GM23248 (cell line): ENCODE measurements around the gene FZD1. TPM values are rescaled to one million over a fixed set of nuclear protein-coding genes. Genes with fewer than 3 reads are reported as not detected.

Experiments used
- DNase-seq: peaks from one replicate; pipeline ENCODE4 v3.0.0-alpha.2; 2015
- H2AFZ ChIP-seq: fragments of 200-600 bp; sonication (generic); 2 replicates; pipeline ENCODE4 v1.6.1; 2016; ENCODE audit warnings: antibody characterized with exemption
- H3F3A ChIP-seq: fragments of 200-600 bp; sonication (generic); 2 replicates; pipeline ENCODE4 v1.6.1; 2016; ENCODE audit warnings: mild to moderate bottlenecking, antibody characterized with exemption, mixed run types; ENCODE audit not compliant: insufficient read depth
- H3K27ac ChIP-seq: fragments of 200-600 bp; sonication (generic); 2 replicates; pipeline ENCODE4 v1.5.1; 2016; ENCODE audit warnings: mild to moderate bottlenecking
- H3K27me3 ChIP-seq: fragments of 200-600 bp; sonication (generic); replicated peaks from 2 replicates; pipeline ENCODE4 v1.6.1; 2016; ENCODE audit warnings: mild to moderate bottlenecking; ENCODE audit not compliant: insufficient read depth
- H3K36me3 ChIP-seq: fragments of 200-600 bp; sonication (generic); 2 replicates; pipeline ENCODE4 v1.6.1; 2016; ENCODE audit warnings: low read depth, mild to moderate bottlenecking
- H3K4me1 ChIP-seq: fragments of 200-600 bp; sonication (generic); 2 replicates; pipeline ENCODE4 v1.6.1; 2016; ENCODE audit warnings: mild to moderate bottlenecking; ENCODE audit not compliant: insufficient read depth
- H3K4me2 ChIP-seq: fragments of 200-600 bp; sonication (generic); one replicate; pipeline ENCODE4 v1.6.1; 2016; ENCODE audit warnings: mild to moderate bottlenecking; ENCODE audit not compliant: unreplicated experiment
- H3K4me3 ChIP-seq: fragments of 200-600 bp; sonication (generic); 2 replicates; pipeline ENCODE4 v1.5.1; 2016; ENCODE audit warnings: mild to moderate bottlenecking
- H3K79me2 ChIP-seq: fragments of 200-600 bp; sonication (generic); 2 replicates; pipeline ENCODE4 v1.6.1; 2016; ENCODE audit warnings: mild to moderate bottlenecking; ENCODE audit not compliant: insufficient read depth
- H3K9ac ChIP-seq: fragments of 200-600 bp; sonication (generic); 2 replicates; pipeline ENCODE4 v1.6.1; 2016; ENCODE audit warnings: mild to moderate bottlenecking
- H3K9me2 ChIP-seq: fragments of 200-600 bp; sonication (generic); 2 replicates; pipeline ENCODE4 v1.6.1; 2016; ENCODE audit warnings: mixed run types, mild to moderate bottlenecking, moderate library complexity; ENCODE audit not compliant: insufficient read depth
- H3K9me3 ChIP-seq: fragments of 200-600 bp; sonication (generic); one replicate; pipeline ENCODE4 v1.6.1; 2017; ENCODE audit warnings: low read depth
- H4K20me1 ChIP-seq: fragments of 200-600 bp; sonication (generic); 2 replicates; pipeline ENCODE4 v1.6.0; 2016; ENCODE audit not compliant: insufficient read depth
- EZH2 ChIP-seq: fragments of 200-600 bp; sonication (generic); IDR thresholded peaks from 2 replicates; pipeline ENCODE4 v1.6.1; 2018; ENCODE audit warnings: antibody characterized with exemption, mild to moderate bottlenecking; ENCODE audit not compliant: insufficient read depth, poor library complexity, severe bottlenecking
- EZH2phosphoT487 ChIP-seq: fragments of 200-600 bp; sonication (generic); IDR thresholded peaks from 2 replicates; pipeline ENCODE4 v1.6.1; 2018; ENCODE audit warnings: antibody characterized with exemption, moderate library complexity, mild to moderate bottlenecking, low read depth; ENCODE audit not compliant: insufficient read depth
- WGBS, 2 experiments: methylation state at CpG; one replicate each; pipeline ENCODE4 v1.1.6; 2015 to 2017; ENCODE audit warnings: low lambda C conversion rate in 2 of 2, low coverage in 1 of 2; ENCODE audit errors: missing lambda C conversion rate in 2 of 2; 5-methylcytosine and 5-hydroxymethylcytosine counted together
- in situ Hi-C: fragments of 300-500 bp; cut with MboI; formaldehyde crosslinking; loops from 2 replicates; pipeline ENCODE4 v1.15.0; 2020
- polyA plus RNA-seq: library from polyadenylated mRNA; unstranded; fragments of >200 nt; fragmentation: Nextera tagmentation; extraction: Ambion mirVana; gene quantifications from 2 replicates; pipeline ENCODE4 v1.2.1, GENCODE V29; 2016
- total RNA-seq: library from RNA; depleted of rRNA; stranded (reverse); fragments of >200 nt; shearing (Covaris generic); gene quantifications from 2 replicates; pipeline ENCODE4 v1.2.3, GENCODE V29; 2014

The FZD1 gene
- total and polyA plus RNA-seq, 2 experiments from 2014 or later, result 4.0 to 15.1 TPM

DNA sequence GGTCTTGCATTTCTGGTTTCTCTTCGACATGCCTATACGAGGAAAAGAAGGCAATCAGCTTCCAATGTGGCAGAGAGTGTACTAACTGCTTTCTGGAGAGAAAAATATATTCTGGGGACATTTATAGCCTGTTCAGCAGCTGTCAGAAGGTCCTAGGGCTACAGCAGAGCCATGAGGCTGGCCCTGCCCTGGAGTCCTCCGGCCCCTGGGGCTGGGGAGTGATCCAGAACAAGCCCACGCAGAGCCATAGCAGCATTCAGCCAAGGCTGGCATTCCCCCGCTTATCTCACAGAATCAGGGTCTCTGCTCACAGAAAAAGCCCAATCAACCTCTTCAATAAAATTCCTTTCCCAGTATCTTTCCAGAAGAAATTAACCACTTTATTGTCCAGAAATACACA, 48.9 kb downstream of the FZD1 start:
- H3K4me2 ChIP-seq, result no peak overlapping the region
- H3K79me2 ChIP-seq, result no peaks in the 10 kb centered on the region
- no peak overlapping the region for H3K9ac ChIP-seq
- H4K20me1 ChIP-seq, result no peaks in the 10 kb centered on the region
- no peak overlapping the region for H2AFZ ChIP-seq
- WGBS, 2 experiments, result 74 to 76% methylated on average over 5 of the region's 5 CpGs
- H3K27me3 ChIP-seq, result no peaks in the 10 kb centered on the region
- TF ChIP-seq EZH2phosphoT487 (no peak), EZH2 (no peak)
- no peaks in the 10 kb centered on the region for H3K9me2 ChIP-seq
- no peak overlapping the region for H3K27ac ChIP-seq
- in situ Hi-C loops, result no loop called here
- 0 out of 2 replicates have a peak, but pooled peaks cover 4% of the 10 kb centered on the region for H3K4me1 ChIP-seq
- no peak overlapping the region for H3K4me3 ChIP-seq
- no peaks in the 10 kb centered on the region for H3F3A ChIP-seq
- no peaks in the 10 kb centered on the region for H3K9me3 ChIP-seq
- DNase-seq, result no peak
- no peaks in the 10 kb centered on the region for H3K36me3 ChIP-seq

DNA sequence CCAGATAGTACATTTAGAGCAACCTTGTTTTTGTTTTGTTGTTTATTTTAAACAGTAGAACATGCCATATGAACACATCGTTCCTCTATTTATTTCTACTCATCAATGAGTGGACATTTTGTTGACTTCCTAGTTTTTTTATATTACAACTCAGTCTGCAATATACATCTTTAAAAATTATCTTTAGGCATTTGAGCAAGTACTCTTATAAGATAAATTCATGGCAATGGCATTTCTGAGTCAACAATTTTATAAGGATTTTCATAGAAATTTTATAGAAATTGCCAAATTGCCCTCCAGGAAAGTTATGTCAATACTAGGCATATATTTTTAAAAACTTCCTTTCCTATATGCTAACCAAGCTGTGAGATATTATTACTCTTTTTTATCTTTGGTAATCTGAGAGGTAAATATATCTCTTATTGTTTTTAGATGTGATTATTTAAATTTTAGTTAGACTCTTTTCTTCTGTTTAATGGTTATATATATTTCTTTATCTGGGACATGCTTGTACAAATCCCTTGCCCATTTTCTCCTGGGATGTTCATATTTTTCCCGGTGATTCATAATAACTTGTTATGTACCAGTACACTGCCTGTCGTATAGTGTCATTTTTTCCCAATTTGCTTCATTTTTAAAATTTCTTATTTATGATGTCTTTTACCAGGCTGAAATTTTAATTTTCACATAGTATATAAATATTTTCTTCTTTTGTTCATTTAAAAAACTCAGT, 50.5 kb downstream of the FZD1 start:
- H3K9me3 ChIP-seq, result no peaks in the 10 kb centered on the region
- no peak overlapping the region for H2AFZ ChIP-seq
- H3K36me3 ChIP-seq, result no peaks in the 10 kb centered on the region
- no peaks in the 10 kb centered on the region for H3K9me2 ChIP-seq
- TF ChIP-seq EZH2 (no peak), EZH2phosphoT487 (no peak)
- no peaks in the 10 kb centered on the region for H3K79me2 ChIP-seq
- peaks cover under 1% of the 10 kb centered on the region; the same call in 1 of the 2 replicates for H3K27me3 ChIP-seq
- H3K4me1 ChIP-seq, result 0 out of 2 replicates have a peak, but pooled peaks cover 4% of the 10 kb centered on the region
- in situ Hi-C loops, result no loop called here
- no peaks in the 10 kb centered on the region for H4K20me1 ChIP-seq
- H3K4me3 ChIP-seq, result no peak overlapping the region
- H3K4me2 ChIP-seq, result no peak overlapping the region
- H3K9ac ChIP-seq, result no peak overlapping the region
- no peak overlapping the region for H3K27ac ChIP-seq
- no peak for DNase-seq
- 74 to 77% methylated on average over 3 of the region's 3 CpGs for WGBS, 2 experiments
- no peaks in the 10 kb centered on the region for H3F3A ChIP-seq

DNA sequence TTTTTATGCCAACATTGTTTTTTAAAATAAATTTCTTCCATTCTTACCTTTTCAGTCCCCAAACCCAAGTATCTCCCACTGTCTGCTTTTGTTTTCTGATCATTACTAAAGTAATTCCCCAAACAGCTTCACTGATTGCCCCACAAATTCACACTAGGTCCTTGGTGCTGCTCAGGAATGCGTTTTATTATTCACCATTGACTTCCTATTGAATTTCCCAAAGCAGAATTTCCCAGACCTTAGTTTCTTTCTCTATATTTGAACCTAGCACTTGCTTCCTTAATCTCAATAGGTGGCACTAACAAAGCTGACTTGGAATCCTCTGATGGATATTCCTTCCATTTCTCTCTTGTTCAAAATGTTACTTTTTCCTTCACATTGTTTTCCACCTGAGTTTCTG, 52.2 kb downstream of the FZD1 start:
- in situ Hi-C loops, result no loop called here
- no peaks in the 10 kb centered on the region for H3K9me2 ChIP-seq
- H3K9ac ChIP-seq, result no peak overlapping the region
- WGBS, 2 experiments, result 65 to 70% methylated on average over 1 of the region's 1 CpG
- H3K4me1 ChIP-seq, result no peaks in the 10 kb centered on the region
- no peak for TF ChIP-seq EZH2phosphoT487
- TF ChIP-seq EZH2, result no peak
- no peaks in the 10 kb centered on the region for H3K36me3 ChIP-seq
- H2AFZ ChIP-seq, result no peak overlapping the region
- no peaks in the 10 kb centered on the region for H3F3A ChIP-seq
- no peak overlapping the region for H3K4me3 ChIP-seq
- no peaks in the 10 kb centered on the region for H4K20me1 ChIP-seq
- H3K27ac ChIP-seq, result no peak overlapping the region
- no peaks in the 10 kb centered on the region for H3K9me3 ChIP-seq
- DNase-seq, result no peak
- no peak overlapping the region for H3K4me2 ChIP-seq
- no peaks in the 10 kb centered on the region for H3K79me2 ChIP-seq
- peaks cover 5% of the 10 kb centered on the region; the same call in 1 of the 2 replicates for H3K27me3 ChIP-seq

DNA sequence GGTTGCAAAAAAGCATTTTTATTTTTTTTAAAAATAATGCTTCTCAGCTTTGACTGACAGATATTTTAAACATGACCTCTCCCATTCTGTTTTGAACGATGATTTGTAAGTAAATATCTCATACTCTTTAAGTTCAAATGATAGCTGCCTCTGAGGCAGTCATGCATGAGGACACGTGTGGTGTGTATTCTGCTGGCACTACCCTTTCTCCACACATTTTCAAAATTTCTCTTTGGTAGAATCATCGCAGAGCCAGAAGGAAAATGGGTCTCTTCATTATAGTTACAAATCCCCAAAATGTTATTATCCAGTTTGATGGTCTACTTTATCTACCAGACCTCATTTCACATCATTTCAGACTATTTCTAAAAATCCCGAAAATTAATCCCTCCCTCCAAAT, 55.1 kb downstream of the FZD1 start:
- no peaks in the 10 kb centered on the region for H3F3A ChIP-seq
- in situ Hi-C loops, result no loop called here
- no peak for DNase-seq
- no peaks in the 10 kb centered on the region for H3K9me2 ChIP-seq
- no peaks in the 10 kb centered on the region for H3K79me2 ChIP-seq
- H3K9me3 ChIP-seq, result no peaks in the 10 kb centered on the region
- H3K4me1 ChIP-seq, result no peaks in the 10 kb centered on the region
- no peaks in the 10 kb centered on the region for H4K20me1 ChIP-seq
- H3K36me3 ChIP-seq, result no peaks in the 10 kb centered on the region
- no peak overlapping the region for H3K4me3 ChIP-seq
- no peak overlapping the region for H3K4me2 ChIP-seq
- H3K27me3 ChIP-seq, result peaks cover 5% of the 10 kb centered on the region; the same call in 1 of the 2 replicates
- H2AFZ ChIP-seq, result no peak overlapping the region
- no peak overlapping the region for H3K9ac ChIP-seq
- no peak overlapping the region for H3K27ac ChIP-seq
- TF ChIP-seq EZH2 (no peak), EZH2phosphoT487 (no peak)
- WGBS, 2 experiments, result 42 to 48% methylated on average over 4 of the region's 4 CpGs
